Activated B cell treated with CpG ODN at 0.5 μM for 24 hours (primary cell): ENCODE data around the gene NWD2. TPM values are rescaled to one million over a fixed set of nuclear protein-coding genes. Genes with fewer than 3 reads are reported as not detected.

Experiments used
- ATAC-seq: fragments of 200-7000 bp; cut with Tn5 transposase; one replicate; pipeline ENCODE4 v1.10.0; 2021; ENCODE audit warnings: low read depth, mild to moderate bottlenecking, moderate library complexity
- CTCF ChIA-PET: fragments of 350-600 bp; sonication (Branson Sonifier 250); formaldehyde crosslinking; loops from one replicate; lab custom pipeline; 2021; ENCODE audit warnings: antibody characterized with exemption; lab: Charles Lee
- POLR2A ChIA-PET: fragments of 350-600 bp; sonication (Branson Sonifier 250); formaldehyde crosslinking; loops from one replicate; lab custom pipeline; 2021; ENCODE audit warnings: antibody characterized with exemption; lab: Charles Lee
- DNase-seq: peaks from one replicate; pipeline ENCODE4 v3.0.0; 2022
- H3K27ac Mint-ChIP-seq: one replicate; pipeline ENCODE4 v1.8.0; 2020; ENCODE audit warnings: mixed read lengths
- H3K27me3 Mint-ChIP-seq: one replicate; pipeline ENCODE4 v1.8.0; 2021; ENCODE audit warnings: mixed read lengths
- H3K36me3 Mint-ChIP-seq: one replicate; pipeline ENCODE4 v1.8.0; 2021; ENCODE audit warnings: low read depth, mixed read lengths
- H3K4me1 Mint-ChIP-seq: one replicate; pipeline ENCODE4 v1.8.0; 2021; ENCODE audit warnings: mixed read lengths
- H3K4me3 Mint-ChIP-seq: one replicate; pipeline ENCODE4 v1.8.0; 2020; ENCODE audit warnings: mild to moderate bottlenecking, mixed read lengths
- H3K9me3 Mint-ChIP-seq: one replicate; pipeline ENCODE4 v1.8.0; 2020; ENCODE audit warnings: mixed read lengths
- intact Hi-C: fragments of 100-400 bp; cut with micrococcal nuclease; formaldehyde crosslinking; loops from one replicate; pipeline ENCODE4 v1.15.1; 2024
- total RNA-seq: library from RNA; stranded (reverse); gene quantifications from 2 replicates; pipeline ENCODE4 v1.2.3, GENCODE V29; 2022
- TF ChIP-seq, protein P1 (sequence below): fragments of 200-600 bp; IDR thresholded peaks from one replicate; pipeline ENCODE4 v1.8.0; 2022; ENCODE audit warnings: antibody characterized with exemption, mild to moderate bottlenecking

The NWD2 gene
- total RNA-seq, 1 donor from 2014 or later, result not detected

- no peak for ATAC-seq
- TF ChIP-seq, protein P1, sequence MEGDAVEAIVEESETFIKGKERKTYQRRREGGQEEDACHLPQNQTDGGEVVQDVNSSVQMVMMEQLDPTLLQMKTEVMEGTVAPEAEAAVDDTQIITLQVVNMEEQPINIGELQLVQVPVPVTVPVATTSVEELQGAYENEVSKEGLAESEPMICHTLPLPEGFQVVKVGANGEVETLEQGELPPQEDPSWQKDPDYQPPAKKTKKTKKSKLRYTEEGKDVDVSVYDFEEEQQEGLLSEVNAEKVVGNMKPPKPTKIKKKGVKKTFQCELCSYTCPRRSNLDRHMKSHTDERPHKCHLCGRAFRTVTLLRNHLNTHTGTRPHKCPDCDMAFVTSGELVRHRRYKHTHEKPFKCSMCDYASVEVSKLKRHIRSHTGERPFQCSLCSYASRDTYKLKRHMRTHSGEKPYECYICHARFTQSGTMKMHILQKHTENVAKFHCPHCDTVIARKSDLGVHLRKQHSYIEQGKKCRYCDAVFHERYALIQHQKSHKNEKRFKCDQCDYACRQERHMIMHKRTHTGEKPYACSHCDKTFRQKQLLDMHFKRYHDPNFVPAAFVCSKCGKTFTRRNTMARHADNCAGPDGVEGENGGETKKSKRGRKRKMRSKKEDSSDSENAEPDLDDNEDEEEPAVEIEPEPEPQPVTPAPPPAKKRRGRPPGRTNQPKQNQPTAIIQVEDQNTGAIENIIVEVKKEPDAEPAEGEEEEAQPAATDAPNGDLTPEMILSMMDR, result no peak
- Mint-ChIP-seq H3K9me3 (no peaks in the 10 kb centered on the region), H3K4me3 (no peak overlapping the region), H3K4me1 (peaks cover 4% of the 10 kb centered on the region), H3K27me3 (peaks cover 29% of the 10 kb centered on the region), H3K36me3 (no peaks in the 10 kb centered on the region), H3K27ac (no peak overlapping the region)
- ChIA-PET CTCF (no interaction called here), POLR2A (no interaction called here)
- intact Hi-C loops, result no loop called here
- no peak for DNase-seq
Measured at GRCh38 chr4:37463033-37463856, 218.7 kb downstream of the NWD2 start.

- Mint-ChIP-seq H3K27ac (no peak overlapping the region), H3K36me3 (no peaks in the 10 kb centered on the region), H3K9me3 (no peaks in the 10 kb centered on the region), H3K4me3 (no peak overlapping the region), H3K27me3 (peaks cover 21% of the 10 kb centered on the region), H3K4me1 (peaks cover 4% of the 10 kb centered on the region)
- DNase-seq (no peak), ATAC-seq (no peak)
- TF ChIP-seq, protein P1, result no peak
- intact Hi-C loops, result no loop called here
- POLR2A ChIA-PET, result no interaction called here
- CTCF ChIA-PET, result interaction anchor here (0.6 kb wide), 1 partner anchor 15 kb away, joined by 3 read pairs; no protein-coding TSS in a partner anchor
Measured at GRCh38 chr4:37464373-37465128, 220.0 kb downstream of the NWD2 start.

- Mint-ChIP-seq H3K4me1 (peaks cover 4% of the 10 kb centered on the region), H3K9me3 (no peaks in the 10 kb centered on the region), H3K27me3 (peaks cover 18% of the 10 kb centered on the region), H3K27ac (no peak overlapping the region), H3K36me3 (no peaks in the 10 kb centered on the region), H3K4me3 (no peak overlapping the region)
- intact Hi-C loops, result no loop called here
- DNase-seq (no peak), ATAC-seq (no peak)
- CTCF ChIA-PET, result interaction anchor here (0.6 kb wide), 1 partner anchor 16 kb away, joined by 3 read pairs; no protein-coding TSS in a partner anchor
- POLR2A ChIA-PET, result no interaction called here
- TF ChIP-seq, protein P1, result no peak
Measured at GRCh38 chr4:37465296-37465695, 220.8 kb downstream of the NWD2 start.

- no peak overlapping the region for H3K27ac Mint-ChIP-seq
- CTCF ChIA-PET, result no interaction called here
- POLR2A ChIA-PET, result no interaction called here
- H3K4me1 Mint-ChIP-seq, result peaks cover 4% of the 10 kb centered on the region
- no peaks in the 10 kb centered on the region for H3K36me3 Mint-ChIP-seq
- DNase-seq, result no peak
- intact Hi-C loops, result no loop called here
- TF ChIP-seq, protein P1, result no peak
- ATAC-seq, result no peak
- H3K9me3 Mint-ChIP-seq, result no peaks in the 10 kb centered on the region
- H3K27me3 Mint-ChIP-seq, result peaks cover 17% of the 10 kb centered on the region
- no peak overlapping the region for H3K4me3 Mint-ChIP-seq
Measured at GRCh38 chr4:37465845-37466244, 221.3 kb downstream of the NWD2 start.

- Mint-ChIP-seq H3K27ac (no peak overlapping the region), H3K9me3 (no peaks in the 10 kb centered on the region), H3K4me3 (no peak overlapping the region), H3K36me3 (no peaks in the 10 kb centered on the region), H3K4me1 (peaks cover 4% of the 10 kb centered on the region), H3K27me3 (peaks cover 6% of the 10 kb centered on the region)
- TF ChIP-seq, protein P1, result no peak
- DNase-seq, result no peak
- CTCF ChIA-PET, result no interaction called here
- POLR2A ChIA-PET, result no interaction called here
- no peak for ATAC-seq
- intact Hi-C loops, result no loop called here
Measured at GRCh38 chr4:37467223-37467622, 222.7 kb downstream of the NWD2 start.
